ENCODE results near the gene MITF.

GRCh38 chr3:69815970-69816369, 76.7 kb downstream of the MITF start:
- TF ChIP-seq CTCF (IDR thresholded peaks at IDR 0.05) (no peak), POLR2A (IDR thresholded peaks at IDR 0.05) (no peak), POLR2AphosphoS5 (IDR thresholded peaks at IDR 0.05) (no peak), EP300 (IDR thresholded peaks at IDR 0.05) (no peak)

Measured in stomach (tissue), 4 donors.